Motor neuron (in vitro differentiated cells): ENCODE data around the gene TBC1D1. TPM values are rescaled to one million over a fixed set of nuclear protein-coding genes. Genes with fewer than 3 reads are reported as not detected.

Experiments used
- ATAC-seq, 8 experiments: fragments of 200-7000 bp; cut with Tn5 transposase; replicated peaks in 6 of 8; 2 replicates each; pipeline ENCODE4 v1.8.0; 2021; ENCODE audit warnings: mild to moderate bottlenecking in 8 of 8, moderate library complexity in 8 of 8
- H3K27ac ChIP-seq, 2 donors: fragments of 250-450 bp; sonication (Bioruptor Pico); 2 replicates each; pipeline ENCODE4 v1.9.0; 2021; ENCODE audit warnings: antibody characterized with exemption in 2 of 2, mild to moderate bottlenecking in 2 of 2, moderate library complexity in 1 of 2
- H3K4me1 ChIP-seq, 2 donors: fragments of 250-450 bp; sonication (Bioruptor Pico); replicated peaks in 1 of 2; 2 replicates each; pipeline ENCODE4 v1.6.1; 2021; ENCODE audit warnings: antibody characterized with exemption in 2 of 2, mild to moderate bottlenecking in 2 of 2, moderate library complexity in 1 of 2
- H3K4me3 ChIP-seq, 5 donors: fragments of 250-450 bp; sonication (Bioruptor Pico); 2 replicates each; pipeline ENCODE4 v1.9.0; 2021; ENCODE audit warnings: antibody characterized with exemption in 5 of 5, mild to moderate bottlenecking in 5 of 5, moderate library complexity in 4 of 5
- WGBS, 10 experiments: fragments of 450-650 bp; shearing (Covaris generic); methylation state at CpG; one replicate each; pipeline ENCODE4 v1.0.0; 2022; 5-methylcytosine and 5-hydroxymethylcytosine counted together
- in situ Hi-C, 9 experiments: fragments of 400-800 bp; cut with MboI; loops; one replicate each; pipeline ENCODE4 v1.15.0; 2021; ENCODE audit warnings: low sequenced_read_pairs in 9 of 9, low pct_unique_long_range_greater_than_20kb in 2 of 9; ENCODE audit not compliant: unreplicated experiment in 9 of 9
- total RNA-seq, 8 experiments: library from RNA; unstranded; fragments of 300-600 nt; gene quantifications; 2 replicates each; pipeline versions ENCODE4 v1.2.3 to v1.2.4, GENCODE V29; 2022

The TBC1D1 gene
- total RNA-seq, 8 experiments from 2014 or later, result 14.3 to 83.6 (median 36.8) TPM

DNA sequence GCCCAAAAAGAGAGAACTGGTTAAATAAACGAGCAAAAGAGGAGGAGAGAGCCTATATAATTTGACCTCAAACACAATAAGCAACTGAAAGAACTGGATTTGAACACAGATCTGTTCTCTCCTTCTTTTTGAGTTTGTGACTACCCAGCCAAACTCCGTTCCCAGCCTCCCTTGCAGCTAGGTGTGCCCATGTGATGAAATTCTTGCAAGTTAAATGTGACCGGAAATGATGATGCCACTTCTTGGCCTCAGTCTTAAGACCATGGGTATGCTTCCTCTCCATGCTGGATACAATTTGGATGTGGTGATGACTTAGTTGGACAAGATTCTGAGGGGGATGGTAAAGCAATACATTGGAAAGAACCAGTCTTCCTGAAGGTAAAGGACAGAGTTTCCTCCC, 273.5 kb downstream of the TBC1D1 start:
- peaks cover 13 to 15% of the 10 kb centered on the region in 2 donors for H3K4me1 ChIP-seq
- no peak for ATAC-seq
- H3K27ac ChIP-seq, result no peak overlapping the region
- in situ Hi-C loops, result no loop called here
- no peak overlapping the region for H3K4me3 ChIP-seq
- 50 to 100% (median 86%) methylated on average over 1 to 3 of the region's 3 CpGs; no CpG with 5 or more reads in 2 of the 10 experiments for WGBS, 10 experiments

DNA sequence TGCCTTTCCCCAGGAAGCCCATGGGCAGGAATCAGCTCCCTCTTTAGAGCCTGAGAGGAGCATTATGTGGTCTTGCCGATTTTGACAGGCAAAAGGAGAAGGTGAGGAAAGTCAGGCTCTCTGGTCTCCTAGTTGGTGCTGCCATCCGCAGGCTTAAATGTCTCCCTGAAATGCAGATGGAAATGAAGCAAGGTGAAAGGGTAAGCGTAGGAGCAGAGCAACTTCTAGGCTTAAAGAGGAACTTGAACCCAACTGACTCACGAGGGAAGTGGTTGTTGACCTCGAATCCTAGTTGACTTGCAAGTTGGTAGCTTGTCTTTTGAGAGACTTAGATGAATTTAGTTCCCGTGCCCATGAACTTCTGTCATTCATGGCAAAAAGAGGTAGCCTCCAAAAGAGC, 275.2 kb downstream of the TBC1D1 start:
- no peak for ATAC-seq
- H3K4me3 ChIP-seq, result no peak overlapping the region
- H3K4me1 ChIP-seq, result peaks cover 10 to 11% of the 10 kb centered on the region in 2 donors
- no peak overlapping the region for H3K27ac ChIP-seq
- in situ Hi-C loops, result no loop called here
- 56 to 100% (median 79%) methylated on average over 1 to 6 of the region's 6 CpGs; no CpG with 5 or more reads in 1 of the 10 experiments for WGBS, 10 experiments

DNA sequence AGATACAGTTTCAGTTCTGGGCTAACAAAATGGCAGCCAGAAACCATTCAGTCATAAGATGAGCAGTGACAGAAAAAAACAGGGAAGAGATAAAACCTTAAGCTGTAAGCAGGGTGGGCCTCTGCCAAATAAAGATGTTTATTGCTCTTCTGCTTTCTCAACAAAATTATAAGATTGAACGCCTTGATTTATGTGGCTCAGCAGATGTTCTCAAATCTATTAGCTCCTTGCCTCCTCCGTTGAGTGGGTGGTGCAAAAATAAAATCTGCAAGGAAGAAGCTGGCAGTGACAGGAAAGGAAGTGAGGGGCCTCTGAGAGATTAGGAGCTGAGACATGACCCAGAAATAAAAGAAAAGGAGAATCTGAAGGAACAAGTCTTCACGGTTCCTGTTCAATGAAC, 275.9 kb downstream of the TBC1D1 start:
- Histone ChIP-seq H3K27ac (no peak overlapping the region), H3K4me1 (peaks cover 10 to 11% of the 10 kb centered on the region in 2 donors), H3K4me3 (no peak overlapping the region)
- 7 to 100% (median 83%) methylated on average over 1 to 3 of the region's 3 CpGs for WGBS, 10 experiments
- in situ Hi-C loops, result no loop called here
- no peak for ATAC-seq

DNA sequence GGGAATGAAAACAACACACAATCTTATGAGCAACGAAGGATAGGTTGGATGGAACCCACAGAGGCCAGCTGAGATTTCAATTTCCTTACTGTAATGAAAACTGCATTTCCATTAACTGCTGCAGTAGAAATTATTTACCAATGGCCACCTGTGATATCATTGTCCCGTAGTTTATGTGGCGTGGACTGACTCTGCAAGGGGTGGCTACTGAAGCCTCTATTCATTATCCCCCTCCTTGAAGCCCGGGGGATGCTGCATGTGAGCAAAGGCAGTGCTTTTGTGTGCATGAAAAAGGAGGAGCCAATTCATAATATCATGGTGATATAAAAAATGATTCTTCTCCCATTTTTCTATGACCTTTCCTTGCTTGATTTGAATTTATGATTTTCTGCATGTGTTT, 277.1 kb downstream of the TBC1D1 start:
- H3K4me3 ChIP-seq, result no peak overlapping the region
- peaks cover 3 to 11% of the 10 kb centered on the region in 2 donors for H3K4me1 ChIP-seq
- WGBS, 10 experiments, result 33 to 94% (median 75%) methylated on average over 1 to 4 of the region's 4 CpGs; no CpG with 5 or more reads in 2 of the 10 experiments
- H3K27ac ChIP-seq, result no peak overlapping the region
- peak in 5 of 8 experiments; percentile 28 to 63 (median 39) for ATAC-seq
- in situ Hi-C loops, result no loop called here

DNA sequence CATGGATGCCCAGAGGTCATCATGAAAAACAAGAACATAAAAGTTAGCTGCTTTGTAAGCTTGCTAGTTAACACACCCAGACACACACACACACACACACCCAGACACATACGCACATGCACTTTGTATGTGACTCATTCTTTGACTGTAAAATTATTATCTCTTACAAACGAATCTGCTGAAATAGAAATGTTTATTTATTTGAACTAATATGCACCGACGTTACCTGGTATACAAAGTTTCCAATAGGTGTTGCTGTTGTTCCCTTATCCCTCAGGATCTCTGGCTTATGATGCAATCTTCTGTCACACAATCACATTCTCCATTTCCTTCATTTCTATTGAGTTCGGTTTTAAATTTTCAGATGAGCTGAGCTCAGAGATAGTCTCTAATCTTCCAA, 278.6 kb downstream of the TBC1D1 start:
- in situ Hi-C loops, result no loop called here
- ATAC-seq, result peak in 2 of 8 experiments; percentile 40 to 54
- Histone ChIP-seq H3K4me1 (peaks cover 5 to 16% of the 10 kb centered on the region in 2 donors), H3K4me3 (no peak overlapping the region), H3K27ac (no peak overlapping the region)
- 42 to 100% (median 85%) methylated on average over 1 to 5 of the region's 5 CpGs for WGBS, 10 experiments

DNA sequence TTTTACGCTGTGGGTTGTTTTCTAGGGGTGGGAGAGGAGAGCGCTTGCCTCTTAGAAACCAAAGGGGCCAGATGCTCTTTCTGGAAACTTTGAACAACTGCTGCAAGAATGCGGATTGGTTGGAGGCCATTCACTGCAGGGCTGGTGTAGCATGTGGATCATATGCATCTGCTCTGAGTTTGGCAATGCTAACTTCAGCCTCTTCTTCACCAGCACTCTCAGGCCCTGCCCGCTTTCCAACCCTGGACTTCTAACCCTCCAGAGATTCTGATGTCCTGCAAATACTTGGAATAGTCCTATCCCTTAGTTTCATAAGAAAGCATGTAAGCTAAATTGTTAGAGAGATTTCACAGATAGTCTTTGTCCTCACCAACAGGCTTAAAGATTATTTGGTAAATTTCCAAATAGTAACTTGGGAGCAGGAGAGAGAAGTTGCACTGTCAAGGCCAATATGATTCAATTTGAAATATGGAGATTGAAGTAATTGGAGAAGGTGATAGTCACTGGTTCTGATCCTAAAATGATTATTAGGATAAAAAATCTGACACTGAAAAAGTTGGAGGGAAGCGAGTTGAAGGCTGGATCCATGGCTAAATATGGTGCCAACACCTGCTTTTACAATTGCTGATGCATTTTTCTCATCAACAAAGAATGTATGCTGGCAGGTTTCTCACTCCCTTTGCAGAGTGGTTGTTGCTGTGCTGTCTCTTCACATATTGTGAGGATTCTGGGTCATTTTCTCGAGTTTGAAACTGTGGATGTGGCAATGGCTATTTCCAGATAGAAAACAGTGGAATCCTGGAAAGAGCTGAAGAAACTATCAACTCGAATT, 279.7 kb downstream of the TBC1D1 start:
- in situ Hi-C loops, result loop anchor here in 1 of 9 experiments (10.0 kb wide), 1 partner anchor 96 kb away; no protein-coding TSS in a partner anchor
- Histone ChIP-seq H3K27ac (no peak overlapping the region), H3K4me3 (no peak overlapping the region), H3K4me1 (peaks cover 5 to 21% of the 10 kb centered on the region in 2 donors)
- WGBS, 10 experiments, result 43 to 95% (median 74%) methylated on average over 1 to 6 of the region's 7 CpGs
- ATAC-seq, result peak in 2 of 8 experiments; percentile 14 to 27

DNA sequence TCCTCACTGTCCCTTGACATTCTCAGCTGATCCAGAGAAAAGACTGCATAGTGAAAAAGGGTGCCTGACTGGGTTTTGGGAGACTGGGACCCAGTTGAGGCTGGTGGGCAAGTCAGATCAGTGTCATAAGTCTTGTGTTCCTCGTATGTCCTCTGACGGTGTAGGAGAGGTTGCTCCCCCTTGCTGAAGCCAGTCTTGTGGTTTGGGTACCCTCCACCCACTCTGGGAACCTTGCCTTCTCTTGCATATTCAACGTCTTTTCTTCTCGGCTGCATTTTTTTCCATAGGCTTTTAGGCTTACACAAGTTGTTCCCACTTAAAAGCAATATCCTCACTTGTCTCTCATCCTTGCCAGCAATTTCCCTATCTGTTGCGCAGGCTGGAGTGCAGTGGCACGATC, 281.2 kb downstream of the TBC1D1 start:
- H3K27ac ChIP-seq, result no peak overlapping the region
- no peak overlapping the region for H3K4me3 ChIP-seq
- peak in 3 of 8 experiments; percentile 62 to 82 (median 73) for ATAC-seq
- WGBS, 10 experiments, result 0 to 100% (median 80%) methylated on average over 1 to 6 of the region's 6 CpGs; no CpG with 5 or more reads in 1 of the 10 experiments
- in situ Hi-C loops, result loop anchor here in 1 of 9 experiments (10.0 kb wide), 1 partner anchor 97 kb away; no protein-coding TSS in a partner anchor
- H3K4me1 ChIP-seq, result peaks cover 5 to 21% of the 10 kb centered on the region in 2 donors

DNA sequence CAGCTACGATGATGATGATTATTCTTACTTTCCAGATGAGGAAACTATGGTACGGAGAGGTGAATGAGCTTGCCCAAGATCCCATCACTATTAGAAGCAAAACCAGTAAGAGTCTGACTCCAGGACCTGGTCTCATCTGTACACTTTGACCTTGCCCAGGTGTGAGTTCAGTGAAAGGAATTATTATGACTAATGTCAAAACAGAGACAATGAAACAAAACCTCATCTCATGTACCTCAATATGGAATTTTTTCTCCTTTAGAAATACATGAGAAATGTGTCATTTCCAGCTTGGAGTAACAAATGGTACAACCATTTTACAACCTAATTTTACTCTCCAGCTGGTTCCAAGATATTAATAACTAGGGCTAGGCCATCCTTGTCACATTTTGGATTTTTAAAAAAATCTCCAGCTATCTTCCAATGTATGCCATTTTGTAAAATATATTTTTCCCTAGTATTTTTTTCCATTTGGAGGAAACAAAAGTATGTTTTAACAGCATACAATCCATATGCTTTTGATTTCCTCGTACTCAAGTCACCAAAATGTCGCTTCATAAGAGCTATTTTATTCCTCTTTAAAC, 283.1 kb downstream of the TBC1D1 start:
- no peak overlapping the region for H3K27ac ChIP-seq
- 58 to 100% (median 95%) methylated on average over 1 to 4 of the region's 4 CpGs for WGBS, 10 experiments
- no peak overlapping the region for H3K4me3 ChIP-seq
- no peak for ATAC-seq
- in situ Hi-C loops, result loop anchor here in 1 of 9 experiments (10.0 kb wide), 1 partner anchor 99 kb away; no protein-coding TSS in a partner anchor
- peaks cover 5 to 12% of the 10 kb centered on the region in 2 donors for H3K4me1 ChIP-seq

DNA sequence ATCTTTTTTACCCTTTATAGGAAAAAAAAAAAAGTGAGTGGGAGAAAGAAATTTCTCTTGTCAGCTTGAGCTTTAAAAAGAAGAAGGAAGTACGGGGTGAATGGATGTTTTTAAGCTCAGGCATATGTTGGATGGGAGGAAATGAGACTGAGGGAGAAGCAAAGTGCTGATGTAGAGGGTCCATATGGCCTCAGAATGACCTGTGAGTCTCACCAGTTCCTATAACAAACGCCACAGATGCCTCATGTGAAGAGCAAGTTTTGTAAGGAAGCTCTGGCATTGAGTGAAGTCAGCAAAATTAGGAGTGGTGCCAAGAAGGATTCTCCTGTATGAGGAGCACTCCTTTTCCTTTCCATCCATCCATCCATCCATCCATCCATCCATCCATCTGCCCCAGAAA, 283.9 kb downstream of the TBC1D1 start:
- in situ Hi-C loops, result loop anchor here in 7 of 9 experiments (10.0 to 25.0 kb wide), 6 partner anchors 100 to 612 kb away; partner anchors contain the start of genes KLF3 (in 1 of the 7) and TLR10 (in 1 of the 7)
- WGBS, 10 experiments, result 40 to 93% (median 60%) methylated on average over 1 to 2 of the region's 2 CpGs; no CpG with 5 or more reads in 1 of the 10 experiments
- no peak for ATAC-seq
- no peak overlapping the region for H3K4me3 ChIP-seq
- no peak overlapping the region for H3K27ac ChIP-seq
- H3K4me1 ChIP-seq, result peaks cover 4 to 12% of the 10 kb centered on the region in 2 donors

DNA sequence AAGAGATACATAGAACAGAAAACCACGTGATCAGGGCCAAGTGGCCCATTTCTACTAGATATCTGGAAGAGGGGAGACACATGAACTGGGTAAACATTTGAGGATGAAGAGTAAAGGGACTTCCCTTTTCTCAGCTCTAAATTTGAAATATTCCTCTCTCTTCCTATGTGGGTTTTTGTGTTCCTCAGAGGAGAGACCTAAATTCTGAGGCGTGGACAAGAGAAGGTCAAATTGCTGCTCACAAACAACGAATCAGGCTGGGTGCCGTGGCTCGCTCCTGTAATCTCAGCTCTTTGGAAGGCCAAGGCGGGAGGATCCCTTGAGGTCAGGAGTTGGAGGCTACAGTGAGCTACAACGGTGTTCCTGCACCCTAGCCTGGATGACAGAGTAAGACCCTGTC, 285.3 kb downstream of the TBC1D1 start:
- in situ Hi-C loops, result loop anchor here in 7 of 9 experiments (10.0 to 25.0 kb wide), 6 partner anchors 101 to 611 kb away; partner anchors contain the start of genes KLF3 (in 1 of the 7) and TLR10 (in 1 of the 7)

DNA sequence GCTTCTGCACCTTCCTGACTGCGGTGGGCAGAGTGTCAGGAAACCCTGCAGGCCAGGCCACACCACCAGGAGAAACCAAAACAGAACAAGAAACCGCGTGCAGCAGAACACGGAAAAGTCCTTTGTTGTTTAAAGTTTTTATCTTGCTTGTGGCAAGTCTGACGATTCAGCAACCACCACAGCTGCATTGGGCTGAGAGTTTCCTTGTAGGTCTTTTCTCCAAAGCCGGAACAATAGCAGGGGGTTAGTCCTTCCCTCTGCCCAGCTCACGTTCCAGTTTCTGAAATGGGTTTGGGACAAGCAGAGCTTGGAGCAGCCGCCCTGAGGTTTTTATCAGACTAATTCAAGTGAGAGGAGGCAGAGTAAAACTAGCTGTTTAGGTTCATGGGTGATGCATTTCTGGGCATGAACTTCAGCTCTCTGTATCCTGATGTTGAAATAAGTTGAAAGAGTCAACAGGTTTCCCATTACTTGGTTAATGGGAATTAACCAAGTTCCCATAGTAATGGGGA, 286.2 kb downstream of the TBC1D1 start:
- H3K4me3 ChIP-seq, result no peak overlapping the region
- no peak overlapping the region for H3K27ac ChIP-seq
- WGBS, 10 experiments, result 18 to 100% (median 86%) methylated on average over 2 to 8 of the region's 8 CpGs
- peaks cover 6 to 14% of the 10 kb centered on the region in 2 donors for H3K4me1 ChIP-seq
- ATAC-seq, result no peak
- in situ Hi-C loops, result loop anchor here in 7 of 9 experiments (10.0 to 25.0 kb wide), 6 partner anchors 102 to 610 kb away; partner anchors contain the start of genes KLF3 (in 1 of the 7) and TLR10 (in 1 of the 7)

More for the DNA sequence above, 285.3 kb downstream of the TBC1D1 start:
- no peak overlapping the region for H3K27ac ChIP-seq
- H3K4me1 ChIP-seq, result peaks cover 6 to 14% of the 10 kb centered on the region in 2 donors
- H3K4me3 ChIP-seq, result no peak overlapping the region
- WGBS, 10 experiments, result 89 to 100% (median 100%) methylated on average over 1 to 7 of the region's 7 CpGs; no CpG with 5 or more reads in 3 of the 10 experiments
- ATAC-seq, result no peak

DNA sequence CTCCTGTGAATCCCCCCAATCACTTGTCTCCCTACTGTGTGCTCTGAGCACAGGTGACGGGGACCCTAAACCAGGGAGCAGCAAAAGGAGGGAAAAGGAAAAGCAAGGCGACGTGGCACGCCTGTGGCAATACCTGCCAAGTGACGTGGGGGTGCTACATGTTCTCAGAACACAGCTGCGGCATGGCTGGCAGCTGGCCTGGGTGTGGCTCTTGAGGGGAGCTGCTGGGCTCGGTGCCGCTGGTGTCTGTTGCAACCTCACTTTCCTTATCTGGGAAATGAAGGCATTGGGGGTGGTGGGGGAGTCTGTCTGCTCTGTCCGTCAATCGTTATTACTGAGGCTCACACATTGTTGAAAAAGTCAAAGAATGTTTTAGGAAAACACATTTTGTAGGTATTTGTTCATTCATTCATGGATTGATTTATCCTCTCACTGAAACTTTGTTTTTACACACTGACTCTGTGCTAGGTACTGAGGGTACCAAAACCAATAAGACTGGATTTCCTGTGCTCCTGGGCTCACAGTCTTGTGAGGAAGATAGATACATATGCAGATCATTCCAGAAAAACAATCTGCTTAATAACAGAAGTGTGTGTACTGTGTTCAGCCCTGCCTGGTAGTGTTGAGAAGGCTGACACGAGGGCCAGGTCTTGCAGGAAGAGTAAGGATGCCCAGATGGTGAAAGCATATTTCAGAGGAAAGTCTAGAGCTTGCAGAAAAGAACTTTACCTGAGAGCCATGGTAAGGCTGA, 286.9 kb downstream of the TBC1D1 start:
- ATAC-seq, result peak in 3 of 8 experiments; percentile 32 to 57 (median 44)
- Histone ChIP-seq H3K4me3 (no peak overlapping the region), H3K4me1 (peaks cover 6 to 14% of the 10 kb centered on the region in 2 donors), H3K27ac (no peak overlapping the region)
- in situ Hi-C loops, result loop anchor here in 7 of 9 experiments (10.0 to 25.0 kb wide), 6 partner anchors 103 to 609 kb away; partner anchors contain the start of genes KLF3 (in 1 of the 7) and TLR10 (in 1 of the 7)
- WGBS, 10 experiments, result 28 to 93% (median 90%) methylated on average over 3 to 8 of the region's 11 CpGs; no CpG with 5 or more reads in 5 of the 10 experiments
